Measurements from ENCODE around the gene AOX1. TPM values are rescaled to one million over a fixed set of nuclear protein-coding genes. Genes with fewer than 3 reads are reported as not detected.
"Not testable (repeated sequence)": the region's sequence is repeated elsewhere in the genome, so short reads cannot be mapped to it uniquely, and the experiment has no call there.

Gene AOX1
- total RNA-seq, 1 donor from 2014 or later, result 3.6 TPM

DNA sequence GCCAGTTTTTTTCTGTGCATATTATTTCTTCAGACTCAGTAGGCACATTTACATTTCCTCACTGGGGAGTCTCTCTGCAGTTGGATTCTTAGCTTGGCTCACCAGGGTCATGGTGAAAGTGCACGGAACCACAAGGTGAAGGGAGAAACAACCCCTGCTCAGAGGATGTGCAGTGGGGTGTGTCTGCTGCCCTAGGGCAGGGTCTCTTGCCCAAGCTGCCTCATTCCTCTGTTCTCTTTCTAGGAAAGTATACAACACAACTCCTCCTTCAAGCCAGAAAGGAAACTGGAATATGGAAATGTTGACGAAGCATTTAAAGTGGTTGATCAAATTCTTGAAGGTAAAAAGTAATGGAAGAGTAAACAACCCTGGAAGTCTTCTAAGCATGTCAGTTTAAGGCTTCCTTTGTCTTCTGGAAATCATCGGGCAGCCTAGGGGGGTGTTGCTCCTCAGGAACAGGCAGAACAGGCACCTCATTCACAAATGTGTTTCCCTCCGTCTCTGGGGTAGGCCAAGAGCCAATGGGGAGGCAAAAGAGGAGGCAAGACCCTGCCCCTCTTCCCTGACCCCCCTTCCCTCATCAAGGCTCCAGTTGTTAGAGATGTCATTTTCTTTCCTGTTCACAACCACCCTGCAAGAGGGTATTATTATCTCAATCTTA is 41.4 kb downstream of the AOX1 start:
- TF ChIP-seq, protein P1, sequence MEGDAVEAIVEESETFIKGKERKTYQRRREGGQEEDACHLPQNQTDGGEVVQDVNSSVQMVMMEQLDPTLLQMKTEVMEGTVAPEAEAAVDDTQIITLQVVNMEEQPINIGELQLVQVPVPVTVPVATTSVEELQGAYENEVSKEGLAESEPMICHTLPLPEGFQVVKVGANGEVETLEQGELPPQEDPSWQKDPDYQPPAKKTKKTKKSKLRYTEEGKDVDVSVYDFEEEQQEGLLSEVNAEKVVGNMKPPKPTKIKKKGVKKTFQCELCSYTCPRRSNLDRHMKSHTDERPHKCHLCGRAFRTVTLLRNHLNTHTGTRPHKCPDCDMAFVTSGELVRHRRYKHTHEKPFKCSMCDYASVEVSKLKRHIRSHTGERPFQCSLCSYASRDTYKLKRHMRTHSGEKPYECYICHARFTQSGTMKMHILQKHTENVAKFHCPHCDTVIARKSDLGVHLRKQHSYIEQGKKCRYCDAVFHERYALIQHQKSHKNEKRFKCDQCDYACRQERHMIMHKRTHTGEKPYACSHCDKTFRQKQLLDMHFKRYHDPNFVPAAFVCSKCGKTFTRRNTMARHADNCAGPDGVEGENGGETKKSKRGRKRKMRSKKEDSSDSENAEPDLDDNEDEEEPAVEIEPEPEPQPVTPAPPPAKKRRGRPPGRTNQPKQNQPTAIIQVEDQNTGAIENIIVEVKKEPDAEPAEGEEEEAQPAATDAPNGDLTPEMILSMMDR (IDR thresholded peaks at IDR 0.05; ENCODE audit: borderline replicate concordance), result no peak
- intact Hi-C loops (cut with micrococcal nuclease), result no loop called here
- no peaks in the 10 kb centered on the region for H3K9me3 ChIP-seq (replicated peaks)
- no peaks in the 10 kb centered on the region for H3K36me3 ChIP-seq
- DNase-seq, result no peak
- peaks cover 4% of the 10 kb centered on the region for H3K27me3 ChIP-seq (ENCODE audit: low read depth)
- H3K4me3 ChIP-seq, result no peak overlapping the region
- no peak overlapping the region for H3K27ac ChIP-seq (replicated peaks)
- no peaks in the 10 kb centered on the region for H3K4me1 ChIP-seq

DNA sequence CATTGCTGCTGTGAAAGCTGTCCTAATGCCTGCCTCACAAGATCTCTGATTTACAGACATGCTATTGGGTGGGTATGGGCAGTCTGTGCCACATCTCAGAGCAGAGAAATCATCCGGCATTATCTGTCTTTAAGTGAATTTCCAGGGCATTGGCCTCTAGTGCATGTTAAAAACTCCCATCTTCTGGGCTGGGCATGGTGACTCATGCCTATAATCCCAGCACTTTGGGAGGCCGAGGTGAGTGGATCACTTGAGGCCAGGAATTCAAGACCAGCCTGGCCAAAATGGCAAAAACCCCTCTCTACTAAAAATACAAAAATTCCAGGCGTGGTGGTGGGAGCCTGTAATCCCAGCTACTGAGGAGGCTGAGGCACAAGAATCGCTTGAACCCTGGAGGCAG is 42.6 kb downstream of the AOX1 start:
- DNase-seq; H3K4me1 ChIP-seq; H3K27ac ChIP-seq (replicated peaks); H3K36me3 ChIP-seq; H3K4me3 ChIP-seq; intact Hi-C loops (cut with micrococcal nuclease); H3K27me3 ChIP-seq (ENCODE audit: low read depth): not testable (repeated sequence)
- peaks cover 11% of the 10 kb centered on the region for H3K9me3 ChIP-seq (replicated peaks)

DNA sequence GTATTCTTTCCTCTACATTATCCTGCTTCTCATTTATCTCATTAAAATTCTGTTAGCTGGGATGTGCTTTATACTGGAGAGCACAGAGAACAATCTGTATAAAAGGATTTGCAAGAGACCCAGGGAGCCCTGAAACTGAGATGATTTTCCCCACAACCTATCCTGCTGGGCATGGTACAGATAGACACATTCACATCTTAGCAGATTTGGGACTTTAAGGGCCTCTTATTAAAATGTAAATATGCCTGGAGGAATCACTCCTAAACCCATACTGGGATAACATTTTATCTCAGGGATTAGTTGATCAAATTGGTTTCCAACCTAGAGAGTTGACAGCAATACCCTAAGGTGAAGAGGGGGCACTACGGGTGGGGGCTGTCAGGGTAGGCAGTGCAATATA is 45.5 kb downstream of the AOX1 start:
- Histone ChIP-seq H3K27ac (replicated peaks) (no peak overlapping the region), H3K36me3 (no peaks in the 10 kb centered on the region), H3K9me3 (replicated peaks) (peaks cover 15% of the 10 kb centered on the region), H3K4me1 (no peaks in the 10 kb centered on the region), H3K4me3 (no peak overlapping the region), H3K27me3 (ENCODE audit: low read depth) (no peaks in the 10 kb centered on the region)
- intact Hi-C loops (cut with micrococcal nuclease), result no loop called here
- DNase-seq, result no peak
- TF ChIP-seq, protein P1 (IDR thresholded peaks at IDR 0.05; ENCODE audit: borderline replicate concordance), result no peak

- no peak for DNase-seq
Measured at GRCh38 chr2:200634231-200634964, 48.6 kb downstream of the AOX1 start.

GRCh38 chr2:200635251-200635650 is 49.4 kb downstream of the AOX1 start:
- DNase-seq, result no peak
- TF ChIP-seq, protein P1 (IDR thresholded peaks at IDR 0.05; ENCODE audit: borderline replicate concordance), result no peak
- Histone ChIP-seq H3K4me1 (no peaks in the 10 kb centered on the region), H3K36me3 (no peaks in the 10 kb centered on the region), H3K27ac (replicated peaks) (no peak overlapping the region), H3K9me3 (replicated peaks) (peaks cover 15% of the 10 kb centered on the region), H3K4me3 (no peak overlapping the region), H3K27me3 (ENCODE audit: low read depth) (no peaks in the 10 kb centered on the region)
- intact Hi-C loops (cut with micrococcal nuclease), result no loop called here

More at GRCh38 chr2:200634231-200634964, 48.6 kb downstream of the AOX1 start:
- TF ChIP-seq, protein P1 (IDR thresholded peaks at IDR 0.05; ENCODE audit: borderline replicate concordance), result no peak
- Histone ChIP-seq H3K4me3 (no peak overlapping the region), H3K27ac (replicated peaks) (no peak overlapping the region), H3K36me3 (no peaks in the 10 kb centered on the region), H3K9me3 (replicated peaks) (peaks cover 15% of the 10 kb centered on the region), H3K27me3 (ENCODE audit: low read depth) (no peaks in the 10 kb centered on the region), H3K4me1 (no peaks in the 10 kb centered on the region)
- intact Hi-C loops (cut with micrococcal nuclease), result no loop called here

GRCh38 chr2:200637901-200638300 is 52.1 kb downstream of the AOX1 start:
- TF ChIP-seq, protein P1 (IDR thresholded peaks at IDR 0.05; ENCODE audit: borderline replicate concordance), result no peak
- H3K36me3 ChIP-seq, result no peaks in the 10 kb centered on the region
- H3K4me1 ChIP-seq, result no peaks in the 10 kb centered on the region
- H3K27ac ChIP-seq (replicated peaks), result no peak overlapping the region
- no peak for DNase-seq
- intact Hi-C loops (cut with micrococcal nuclease), result no loop called here
- H3K9me3 ChIP-seq (replicated peaks), result peaks cover 10% of the 10 kb centered on the region
- no peaks in the 10 kb centered on the region for H3K27me3 ChIP-seq (ENCODE audit: low read depth)
- H3K4me3 ChIP-seq, result no peak overlapping the region
